ENCODE data around the gene SLC12A1.

- no peak for TF ChIP-seq CTCF (IDR thresholded peaks at IDR 0.05)
- TF ChIP-seq POLR2A (IDR thresholded peaks at IDR 0.05; ENCODE audit: low read depth): no peak
Observed at GRCh38 chr15:48300038-48300437, 93.9 kb downstream of the SLC12A1 start.

Measured in esophagus muscularis mucosa (tissue), 3 donors.